GM19324 (cell line): ENCODE measurements around the gene SLC38A4.

Source experiments
- ATAC-seq: cut with Tn5 transposase; IDR thresholded peaks from one replicate; pipeline ENCODE4 v1.9.1; 2021; ENCODE audit warnings: mild to moderate bottlenecking, moderate library complexity; ENCODE audit not compliant: unreplicated experiment, low FRiP score

SLC38A4 gene

DNA sequence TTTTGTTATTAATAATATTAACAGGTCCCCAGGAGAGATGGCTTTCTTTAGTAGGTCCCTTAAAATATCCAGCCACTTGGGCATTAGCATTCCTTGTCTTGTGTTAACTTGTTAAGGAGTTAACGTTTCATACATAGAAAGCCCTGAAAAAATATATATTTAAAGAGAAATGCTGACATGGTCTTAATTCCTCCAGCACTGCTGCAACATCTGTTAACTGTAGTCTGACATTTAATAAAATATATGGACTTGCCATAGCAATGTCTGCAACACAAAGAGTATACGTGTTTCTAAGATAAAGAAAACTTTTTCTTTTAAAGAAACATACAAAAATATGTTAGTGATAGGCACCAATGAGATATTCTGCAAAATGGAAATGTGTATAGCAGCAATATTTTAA lies 10.0 kb downstream of the SLC38A4 start:
- ATAC-seq = no peak

DNA sequence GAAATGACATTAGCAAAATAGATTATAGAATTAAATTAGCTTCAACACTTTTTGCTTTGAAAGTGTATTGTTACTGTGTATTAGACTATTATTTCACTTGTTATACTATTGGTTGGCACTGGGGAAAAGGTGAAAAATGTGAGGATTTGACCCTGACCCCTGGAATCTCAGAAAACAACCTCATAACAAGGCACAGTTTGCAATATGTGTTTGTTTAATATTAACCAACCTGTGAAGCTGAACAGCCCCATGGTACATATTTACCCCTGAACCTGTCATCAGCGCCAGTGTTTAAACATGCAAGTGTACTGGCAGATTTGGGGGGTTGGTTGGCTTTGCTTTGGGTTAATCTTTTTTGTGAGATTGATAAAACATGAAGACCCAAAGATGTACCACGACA lies 11.7 kb downstream of the SLC38A4 start:
- ATAC-seq = no peak

DNA sequence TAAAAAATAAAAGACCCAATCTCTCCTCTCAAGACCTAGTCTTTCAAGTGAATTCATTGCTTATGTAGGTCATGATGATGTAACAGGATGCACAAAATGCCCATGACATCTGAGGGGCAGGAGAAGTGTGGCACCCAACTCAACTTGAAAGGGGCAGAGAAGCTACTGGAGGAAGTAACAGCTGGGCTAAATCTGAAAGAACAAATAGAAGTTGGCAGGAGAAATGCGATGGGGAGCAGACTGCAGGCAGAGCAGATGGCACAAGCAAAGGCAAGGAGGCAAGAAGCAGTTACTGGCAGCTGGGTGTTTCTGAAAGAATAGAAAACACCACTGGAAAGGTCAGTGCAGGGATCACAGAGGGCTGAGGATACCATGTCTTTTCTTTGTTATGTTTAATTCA lies 14.6 kb downstream of the SLC38A4 start:
- no peak for ATAC-seq

DNA sequence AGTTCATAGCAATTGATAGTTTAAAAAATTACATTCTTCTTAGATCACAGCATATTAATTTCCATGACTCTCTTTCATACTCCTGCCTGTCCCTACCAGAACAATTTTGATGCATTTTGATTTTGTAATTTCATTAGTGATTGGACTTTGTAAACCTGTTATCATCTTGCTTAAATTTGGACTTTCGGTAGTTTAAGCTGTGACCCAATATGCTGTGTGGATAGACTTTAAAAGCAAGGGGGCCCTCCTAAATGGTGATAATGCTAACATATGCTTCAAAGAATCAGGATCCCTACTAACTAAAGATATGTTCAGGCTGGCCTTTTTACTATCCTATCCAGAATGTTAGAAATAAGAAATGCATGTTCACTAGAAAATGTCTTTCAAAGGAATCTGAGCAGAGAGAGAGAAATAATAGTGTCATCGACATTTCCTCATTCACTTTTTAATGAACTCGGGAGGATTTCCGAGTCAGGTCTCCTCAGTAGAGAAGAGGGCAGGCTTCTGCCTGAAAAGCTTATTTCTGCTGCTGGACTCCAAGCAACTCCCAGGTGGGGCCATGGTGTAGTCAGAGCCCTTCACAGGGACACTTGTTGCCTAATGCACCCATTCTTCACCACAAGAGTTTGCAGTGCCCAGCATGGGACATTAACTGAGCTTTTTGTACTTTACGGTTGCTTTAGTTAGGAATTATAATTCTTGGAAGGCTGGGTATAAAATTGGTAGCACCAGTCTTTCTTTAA lies 16.7 kb downstream of the SLC38A4 start:
- ATAC-seq = no peak

DNA sequence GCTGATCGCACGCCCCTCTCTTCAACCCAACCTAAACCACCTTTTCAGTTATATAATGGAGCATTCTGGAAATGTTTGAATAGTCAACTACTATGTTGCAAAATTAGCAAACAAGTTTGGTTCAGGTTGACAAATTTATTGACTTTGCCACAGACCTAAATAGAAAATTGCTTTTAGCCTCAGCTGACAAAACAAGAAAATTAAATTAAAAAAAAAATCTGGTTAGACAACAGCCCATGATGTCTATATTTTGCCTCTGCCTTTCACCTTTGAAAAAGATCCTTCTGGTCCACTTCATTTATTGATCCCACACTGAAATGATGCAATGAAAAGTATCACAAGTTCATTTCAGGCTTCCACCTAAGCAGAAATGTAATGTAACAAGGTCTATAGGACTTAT lies 17.5 kb downstream of the SLC38A4 start:
- no peak for ATAC-seq

DNA sequence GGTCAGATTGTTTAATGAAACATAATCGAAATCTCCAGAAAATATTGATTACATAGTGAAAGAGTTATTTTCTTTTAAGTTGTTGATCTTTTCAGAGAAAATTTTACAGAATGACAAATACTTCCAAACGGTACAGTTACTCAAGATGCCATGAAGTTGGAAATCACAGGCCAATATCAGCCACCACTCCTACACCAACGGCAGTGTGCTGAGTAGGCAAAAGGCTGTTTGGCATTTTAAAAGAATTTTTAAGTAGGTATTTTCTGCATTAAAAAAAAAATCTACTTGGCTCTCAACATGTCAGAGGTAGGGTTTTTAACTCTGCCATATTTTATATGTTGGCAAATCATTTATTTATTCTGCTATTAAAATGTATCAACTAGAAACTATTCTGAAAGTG lies 21.7 kb downstream of the SLC38A4 start:
- no peak for ATAC-seq

DNA sequence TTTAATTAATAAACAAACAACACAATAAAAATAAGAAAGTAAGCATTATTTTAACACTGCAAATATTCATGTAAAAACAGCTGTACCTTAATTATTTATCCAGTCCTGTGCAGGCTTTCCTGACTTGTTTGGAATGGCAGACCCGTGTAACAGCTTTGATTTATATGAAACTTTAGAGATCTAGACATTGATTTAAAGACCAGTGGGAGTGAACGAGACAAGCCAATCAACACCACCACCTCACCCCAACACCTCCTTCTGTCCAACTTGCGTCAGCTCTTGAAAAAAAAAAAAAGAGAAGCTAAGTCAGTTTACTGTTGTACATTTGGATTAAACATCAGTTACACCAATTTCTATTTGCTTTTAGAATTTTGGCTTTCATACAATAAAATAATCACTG lies 22.3 kb downstream of the SLC38A4 start:
- no peak for ATAC-seq

DNA sequence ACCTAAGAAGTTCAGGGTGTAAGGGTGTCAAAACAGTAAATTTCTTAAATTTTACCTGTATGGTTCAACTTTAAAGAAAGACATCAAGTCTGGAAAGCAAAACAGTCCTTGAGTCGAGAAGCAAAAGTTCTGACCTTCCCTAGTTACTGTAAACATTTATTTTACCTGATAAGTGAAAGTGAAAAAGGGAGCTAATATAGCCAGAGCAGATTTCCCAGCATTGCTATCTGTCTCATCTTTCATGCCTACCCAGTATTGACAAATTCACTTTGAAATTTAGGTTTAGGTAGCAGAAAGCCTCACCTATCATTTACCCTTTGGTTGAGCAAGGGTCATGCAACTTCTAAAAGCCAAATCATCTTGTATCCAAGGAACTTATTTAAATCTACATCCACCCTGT lies 24.5 kb downstream of the SLC38A4 start:
- no peak for ATAC-seq

DNA sequence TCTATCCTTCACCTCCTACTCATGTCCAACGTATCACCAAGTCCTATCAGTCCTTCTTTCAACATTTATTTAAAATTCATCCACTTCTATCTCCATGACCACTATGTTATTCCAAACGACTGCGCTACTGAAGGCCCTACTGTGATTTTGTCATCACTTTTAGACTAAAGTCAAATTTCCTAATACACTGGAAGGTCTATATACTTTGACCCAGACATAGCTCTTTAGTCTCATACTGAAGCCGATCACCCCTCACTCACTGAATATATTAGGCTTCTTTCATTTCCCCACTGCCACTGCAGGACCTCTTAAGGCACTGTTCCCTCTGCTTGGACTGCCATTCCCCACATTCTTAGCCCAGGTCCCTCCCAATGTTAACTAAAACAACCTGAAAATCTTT lies 25.6 kb downstream of the SLC38A4 start:
- ATAC-seq = no peak

DNA sequence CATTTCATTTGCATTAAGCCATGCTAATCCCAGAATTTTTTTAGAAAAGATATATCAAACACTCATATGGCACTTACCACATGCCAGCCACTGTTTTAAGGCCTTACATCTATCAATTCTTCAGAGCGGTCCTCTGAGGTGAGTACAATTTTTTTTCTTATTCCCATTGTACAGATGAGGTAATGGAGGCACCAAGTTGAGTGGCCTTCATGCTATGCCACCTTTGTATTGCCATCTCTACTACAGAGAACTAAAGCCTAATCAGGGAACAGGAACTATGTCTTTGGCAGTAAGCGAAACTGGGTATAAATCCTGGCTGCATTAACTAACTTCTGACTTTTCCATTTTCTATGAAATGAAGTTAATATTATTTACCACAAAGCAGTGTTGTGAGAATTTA lies 27.1 kb downstream of the SLC38A4 start:
- ATAC-seq = no peak

DNA sequence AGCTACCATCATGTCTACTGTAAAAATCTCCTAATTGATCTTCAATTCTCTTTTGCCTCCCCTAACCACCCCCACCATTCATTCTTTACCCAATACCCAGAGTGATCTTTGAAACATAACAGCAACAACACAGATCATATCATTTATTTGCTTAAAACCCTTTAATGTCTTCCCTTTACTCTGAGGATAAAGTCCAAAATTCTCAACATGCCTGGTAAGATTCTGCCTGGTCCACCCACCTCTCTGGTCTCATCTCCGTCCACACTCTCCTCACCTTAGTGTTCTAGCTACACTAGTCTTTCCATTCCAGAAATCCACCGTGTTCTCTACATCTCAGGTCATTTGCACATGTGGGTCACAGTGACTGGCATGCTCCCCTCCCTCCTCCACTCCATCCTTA lies 27.7 kb downstream of the SLC38A4 start:
- no peak for ATAC-seq

DNA sequence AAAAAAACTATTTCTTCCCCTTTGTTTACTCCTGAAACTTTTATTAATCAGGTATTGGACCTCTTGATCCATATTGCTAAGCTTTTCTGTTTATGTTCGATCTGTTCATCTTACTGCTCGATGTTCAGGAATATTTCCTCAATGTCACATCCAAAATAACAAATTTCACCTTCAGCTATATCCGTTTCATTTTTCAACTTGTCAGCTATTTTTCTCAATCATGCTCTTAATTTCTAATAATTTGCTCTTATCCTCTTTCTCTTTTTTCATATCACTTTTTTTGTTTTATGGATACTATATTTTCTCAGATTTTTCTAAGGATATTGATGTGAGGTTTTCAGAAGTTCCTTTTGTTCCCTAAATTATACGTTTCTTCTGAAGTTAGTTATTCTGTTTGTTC lies 29.8 kb downstream of the SLC38A4 start:
- ATAC-seq = no peak

DNA sequence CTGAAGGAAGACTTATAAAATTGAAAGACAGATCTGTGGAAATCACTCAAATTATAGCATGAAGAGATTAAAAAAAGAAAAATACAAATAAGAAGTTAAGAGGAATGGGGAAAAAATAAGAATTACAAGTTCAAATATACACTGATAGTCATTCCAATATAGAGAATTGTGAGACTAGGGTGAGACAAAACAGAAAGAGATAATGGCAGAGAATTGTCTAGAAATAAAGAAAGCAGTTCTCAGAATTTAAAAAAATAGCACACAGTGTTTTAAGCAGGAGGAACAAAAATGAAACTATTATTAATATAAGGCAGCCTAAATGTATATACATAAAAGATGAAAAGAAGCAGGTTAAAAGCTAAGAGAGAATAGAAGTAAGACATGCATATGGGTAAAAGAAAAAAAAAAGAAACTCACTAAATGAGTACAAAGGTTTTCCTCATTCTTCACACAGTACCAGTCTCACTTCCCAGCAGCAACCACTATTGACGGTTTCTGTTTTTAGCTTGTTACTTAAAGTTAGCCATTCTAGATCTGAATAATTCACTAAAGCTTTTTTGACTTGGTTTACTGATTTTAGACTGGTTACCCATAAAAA lies 31.1 kb downstream of the SLC38A4 start:
- no peak for ATAC-seq

DNA sequence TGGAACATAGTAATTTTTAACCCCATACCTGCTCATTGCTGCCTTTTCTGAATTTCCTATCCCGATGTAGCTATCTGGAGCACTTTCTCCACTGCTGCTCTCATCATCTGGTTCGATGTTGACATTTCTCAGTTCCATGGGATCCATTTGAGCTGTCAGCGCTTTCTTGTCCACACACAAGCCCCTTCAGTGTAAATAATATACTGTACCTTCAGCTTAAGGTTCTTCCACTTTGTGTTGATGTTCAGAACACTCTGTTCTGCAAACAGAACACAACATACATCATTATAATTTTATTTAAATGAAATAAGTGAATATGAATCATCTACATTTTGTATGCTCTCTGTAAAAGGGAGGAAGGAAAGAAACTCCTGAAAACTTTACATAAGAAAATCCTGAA lies 32.9 kb downstream of the SLC38A4 start:
- ATAC-seq = no peak

DNA sequence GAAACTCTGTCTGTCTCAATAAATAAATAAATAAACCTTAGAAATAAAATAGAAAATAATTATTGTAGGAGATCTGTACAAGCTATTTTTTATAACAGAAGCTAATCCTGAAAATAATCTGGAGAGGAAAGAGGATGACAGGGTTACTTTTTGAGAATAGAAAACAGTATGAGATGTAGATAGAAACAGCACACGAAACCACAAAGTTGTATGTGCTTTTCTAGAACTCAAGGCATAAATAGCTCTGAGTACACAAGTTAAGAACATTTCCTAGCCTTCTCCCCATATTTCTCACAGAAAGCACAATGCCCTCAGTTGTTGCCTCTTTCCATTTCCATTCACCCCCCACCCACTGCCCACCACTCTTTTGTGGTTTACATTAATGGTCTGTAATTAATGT lies 35.7 kb downstream of the SLC38A4 start:
- ATAC-seq = no peak

DNA sequence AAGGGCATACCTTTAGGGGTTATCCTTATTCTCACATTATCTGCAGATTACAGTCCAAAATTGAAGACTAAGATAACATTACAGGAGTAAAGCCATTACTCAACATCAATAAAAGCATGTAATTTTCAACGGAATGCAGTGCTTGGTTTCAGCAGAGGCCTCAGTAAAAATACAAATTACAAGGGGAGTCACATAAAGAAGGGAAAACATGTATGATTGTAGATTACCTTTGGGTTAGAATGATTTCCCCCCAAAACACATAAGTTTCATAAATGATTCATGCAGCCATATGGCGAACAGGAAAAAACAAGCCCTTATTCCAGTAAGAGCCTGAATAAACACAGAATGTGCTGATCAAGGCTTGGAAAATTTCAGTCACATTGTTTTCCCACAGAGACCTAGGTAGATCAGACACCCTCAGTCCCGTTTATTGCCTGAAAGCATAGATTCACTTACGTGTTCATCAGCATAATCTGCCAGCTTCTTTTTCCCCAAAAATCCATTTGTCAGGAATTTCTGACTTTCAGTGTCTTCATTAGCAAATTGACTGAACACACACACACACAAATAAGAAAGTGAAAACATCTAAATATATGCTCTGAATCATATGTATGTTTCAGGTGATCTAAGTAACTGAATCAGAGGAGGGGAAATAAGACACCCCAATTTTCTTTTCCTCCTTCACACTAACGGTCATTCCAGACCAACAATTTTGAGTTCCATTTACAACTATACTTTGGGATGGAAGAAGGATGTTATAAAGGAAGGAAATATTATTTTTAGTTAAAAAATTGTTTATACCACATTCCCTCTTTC lies 37.5 kb downstream of the SLC38A4 start:
- no peak for ATAC-seq

DNA sequence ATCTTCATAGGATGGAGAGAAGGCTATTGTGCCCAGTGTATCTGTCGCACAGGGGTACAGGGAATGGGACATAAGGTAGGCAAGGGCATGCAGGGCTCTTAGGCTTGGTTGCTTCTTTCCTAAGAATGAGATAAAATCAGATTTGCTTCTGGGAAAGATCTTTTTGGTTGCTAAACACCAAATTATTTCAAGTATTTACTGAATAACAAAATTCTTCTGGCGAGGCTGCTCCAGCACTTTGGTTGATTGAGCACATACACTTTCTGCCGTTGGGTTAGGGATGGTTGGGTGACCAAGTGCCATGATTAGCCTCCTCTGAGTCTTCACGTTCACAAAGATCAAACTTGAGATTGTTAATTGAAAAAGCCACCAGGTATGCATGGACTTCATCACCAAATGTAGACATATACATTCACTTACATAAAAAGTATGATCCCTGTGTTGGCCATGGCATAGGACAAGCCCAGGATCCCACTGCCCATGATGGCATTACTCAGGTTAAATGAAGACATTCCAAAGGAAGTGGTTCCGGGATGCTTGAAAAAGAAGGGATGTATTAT lies 38.2 kb downstream of the SLC38A4 start:
- no peak for ATAC-seq

DNA sequence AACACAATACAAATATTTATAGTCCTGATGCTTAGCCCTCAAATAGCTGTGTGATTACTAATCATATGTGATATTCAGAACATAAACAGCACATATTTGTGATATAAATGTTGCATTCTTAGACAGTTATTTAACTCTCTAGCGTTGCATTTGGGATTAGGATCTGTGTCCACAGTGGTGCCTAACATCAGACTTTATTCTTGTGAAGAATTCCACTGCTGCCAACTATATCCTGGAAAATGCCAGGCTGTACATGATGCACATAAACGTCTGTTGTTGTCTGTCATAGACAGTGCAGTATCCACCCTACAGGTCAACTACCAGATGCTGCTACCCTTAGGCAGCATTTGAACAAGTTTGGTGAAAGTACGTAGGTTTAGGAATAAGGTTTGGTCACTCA lies 39.0 kb downstream of the SLC38A4 start:
- ATAC-seq = no peak

DNA sequence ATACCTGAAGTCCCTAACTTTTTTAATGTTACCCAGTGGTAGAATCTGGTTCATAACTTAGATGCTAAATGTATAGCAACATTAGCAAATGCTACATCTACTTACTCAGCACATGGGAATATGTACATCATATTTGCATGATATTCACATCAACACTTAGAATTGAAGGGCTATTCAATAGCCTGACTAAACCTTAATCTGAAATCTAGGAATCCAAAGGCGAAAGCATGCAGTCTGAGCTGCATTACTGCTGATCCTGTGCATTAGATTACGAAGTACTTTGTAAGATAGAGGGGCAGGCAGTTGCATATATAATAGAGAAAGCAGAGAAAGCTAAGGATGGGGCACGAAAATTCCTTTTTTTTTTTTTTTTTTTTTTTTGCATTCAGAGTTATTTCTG lies 40.4 kb downstream of the SLC38A4 start:
- ATAC-seq = no peak

DNA sequence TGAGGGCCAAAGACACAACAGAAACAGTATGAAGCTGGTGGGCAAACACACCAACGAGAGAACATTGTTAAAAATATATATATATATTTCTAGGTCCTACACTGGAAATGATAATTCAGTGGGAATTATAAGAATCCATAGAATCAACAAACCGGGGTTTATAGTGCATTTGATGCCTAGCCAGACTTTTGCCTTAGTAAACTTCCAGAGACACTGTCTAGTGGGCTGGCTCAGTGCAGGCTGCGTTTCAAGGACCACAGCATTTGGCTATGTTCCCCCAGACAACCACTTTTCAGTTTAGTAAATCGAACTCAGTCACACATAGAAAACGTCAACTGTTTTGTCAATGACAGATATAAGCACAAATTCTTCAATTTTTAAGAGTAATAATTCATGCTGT lies 41.9 kb downstream of the SLC38A4 start:
- ATAC-seq = no peak

DNA sequence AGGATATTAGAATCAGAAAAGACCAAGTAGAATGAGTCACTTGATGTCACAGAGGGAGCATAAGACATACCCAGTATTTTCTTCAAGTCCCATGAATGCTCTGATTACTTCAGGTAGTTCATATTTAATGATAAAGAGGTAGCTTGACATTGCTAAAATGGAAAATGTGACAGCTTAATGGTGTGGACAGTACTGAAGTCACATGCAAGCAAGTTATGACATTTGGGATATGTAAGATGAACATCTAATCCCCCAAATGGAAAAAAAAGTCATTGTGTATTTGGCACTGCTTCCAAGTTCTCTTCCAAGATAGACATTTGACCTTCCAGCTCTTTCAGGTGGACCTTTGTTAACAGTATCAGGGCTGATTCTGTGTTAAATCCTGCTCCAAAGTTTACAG lies 45.9 kb downstream of the SLC38A4 start:
- ATAC-seq = no peak
